ENCODE results near the gene GIGYF2. TPM values are rescaled to one million over a fixed set of nuclear protein-coding genes. Genes with fewer than 3 reads are reported as not detected.
A peak's percentile ranks its signal among the peaks of the same experiment; 100 is the strongest.

GIGYF2 gene
- polyA plus RNA-seq, 1 donor (not counting 4 experiments of a cell fraction or from before 2014, with no cell fraction given), result 35.5 TPM

DNA sequence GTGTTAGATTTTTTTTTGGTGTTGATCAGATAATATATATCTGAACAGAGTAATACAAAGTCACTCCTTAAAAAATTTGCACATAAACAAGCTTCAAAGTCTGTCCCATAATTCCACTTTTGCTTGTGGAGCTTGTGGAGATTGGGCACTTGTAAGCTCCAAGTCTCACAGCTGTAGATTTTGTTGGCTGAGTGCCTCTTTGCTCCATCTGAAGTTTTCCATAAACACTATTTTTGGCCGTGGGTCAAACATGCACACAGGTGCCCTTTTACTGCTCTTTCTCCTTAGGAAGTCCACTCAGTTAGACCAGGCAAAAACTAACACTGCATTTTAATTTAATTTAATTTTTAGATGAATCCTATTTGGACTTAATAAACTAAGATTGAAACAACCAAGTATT lies 82.8 kb downstream of the GIGYF2 start:
- Histone ChIP-seq H3K27ac (ENCODE audit: control insufficient read depth, insufficient read depth, low read length) (no peak overlapping the region), H3K4me3 (ENCODE audit: control insufficient read depth in 2 of 3, extremely low read depth in 1 of 3, insufficient read depth in 2 of 3, low read depth in 1 of 3, low read length in 3 of 3) (no peak overlapping the region), H3K79me2 (ENCODE audit: control insufficient read depth, insufficient read depth, low read length) (no peaks in the 10 kb centered on the region), H3K36me3 (ENCODE audit: control insufficient read depth in 2 of 2, extremely low read depth in 1 of 2, insufficient read depth in 2 of 2, low read length in 2 of 2) (peaks cover 1 to 29% of the 10 kb centered on the region in 2 experiments), H4K20me1 (ENCODE audit: control insufficient read depth, extremely low read depth, insufficient read depth, low read length) (no peaks in the 10 kb centered on the region), H3K27me3 (ENCODE audit: control insufficient read depth, extremely low read depth, insufficient read depth, low read length) (no peaks in the 10 kb centered on the region), H3K4me2 (ENCODE audit: control insufficient read depth, extremely low read depth, insufficient read depth, low read depth, low read length) (no peak overlapping the region), H3K9ac (ENCODE audit: control insufficient read depth, extremely low read depth, insufficient read depth, low read length) (no peak overlapping the region), H3K9me1 (ENCODE audit: control insufficient read depth, extremely low read depth, insufficient read depth, low read length) (no peaks in the 10 kb centered on the region), H3K9me3 (ENCODE audit: control insufficient read depth, low read depth, low read length) (no peaks in the 10 kb centered on the region), H2AFZ (ENCODE audit: control insufficient read depth, low read length) (no peak overlapping the region), H3K4me1 (ENCODE audit: control insufficient read depth, extremely low read depth, insufficient read depth, low read length) (no peaks in the 10 kb centered on the region)
- DNase-seq (ENCODE audit: low read depth, low spot score) (no peak), FAIRE-seq (no peak)
- TF ChIP-seq, protein P1, sequence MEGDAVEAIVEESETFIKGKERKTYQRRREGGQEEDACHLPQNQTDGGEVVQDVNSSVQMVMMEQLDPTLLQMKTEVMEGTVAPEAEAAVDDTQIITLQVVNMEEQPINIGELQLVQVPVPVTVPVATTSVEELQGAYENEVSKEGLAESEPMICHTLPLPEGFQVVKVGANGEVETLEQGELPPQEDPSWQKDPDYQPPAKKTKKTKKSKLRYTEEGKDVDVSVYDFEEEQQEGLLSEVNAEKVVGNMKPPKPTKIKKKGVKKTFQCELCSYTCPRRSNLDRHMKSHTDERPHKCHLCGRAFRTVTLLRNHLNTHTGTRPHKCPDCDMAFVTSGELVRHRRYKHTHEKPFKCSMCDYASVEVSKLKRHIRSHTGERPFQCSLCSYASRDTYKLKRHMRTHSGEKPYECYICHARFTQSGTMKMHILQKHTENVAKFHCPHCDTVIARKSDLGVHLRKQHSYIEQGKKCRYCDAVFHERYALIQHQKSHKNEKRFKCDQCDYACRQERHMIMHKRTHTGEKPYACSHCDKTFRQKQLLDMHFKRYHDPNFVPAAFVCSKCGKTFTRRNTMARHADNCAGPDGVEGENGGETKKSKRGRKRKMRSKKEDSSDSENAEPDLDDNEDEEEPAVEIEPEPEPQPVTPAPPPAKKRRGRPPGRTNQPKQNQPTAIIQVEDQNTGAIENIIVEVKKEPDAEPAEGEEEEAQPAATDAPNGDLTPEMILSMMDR (optimal IDR thresholded peaks at IDR 0.05 in 1 of 3, IDR thresholded peaks at IDR 0.05 in 1 of 3, conservative IDR thresholded peaks at IDR 0.05 in 1 of 3; ENCODE audit: extremely low read depth in 1 of 3, insufficient read depth in 2 of 3, low read length in 3 of 3), result no peak
- no peak for TF ChIP-seq EZH2 (IDR thresholded peaks at IDR 0.05; ENCODE audit: low read length)
- dilution Hi-C loops (cut with MboI; ENCODE audit: extremely low pct_ligation_motif_present, low sequenced_read_pairs), result no loop called here

DNA sequence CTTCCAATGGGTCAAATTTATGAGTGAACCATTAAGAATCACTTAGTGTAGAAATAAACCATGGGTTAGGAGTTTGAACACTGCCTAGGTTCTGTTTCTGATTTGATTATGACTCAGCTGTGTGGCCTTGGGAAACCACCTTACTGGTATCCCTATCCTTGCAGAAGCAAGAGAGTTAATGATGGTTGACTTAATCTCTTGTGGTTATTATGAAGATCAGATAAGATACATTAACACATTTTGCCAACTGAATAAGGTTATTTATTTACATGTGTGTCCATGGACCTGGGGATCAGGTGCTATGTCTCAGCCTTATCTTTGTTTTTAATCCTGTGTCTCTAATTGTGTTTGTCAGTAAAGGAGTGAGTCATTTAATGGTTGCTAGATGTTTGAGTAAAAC lies 84.6 kb downstream of the GIGYF2 start:
- no peak for TF ChIP-seq EZH2 (IDR thresholded peaks at IDR 0.05; ENCODE audit: low read length)
- TF ChIP-seq, protein P1 (optimal IDR thresholded peaks at IDR 0.05 in 1 of 3, IDR thresholded peaks at IDR 0.05 in 1 of 3, conservative IDR thresholded peaks at IDR 0.05 in 1 of 3; ENCODE audit: extremely low read depth in 1 of 3, insufficient read depth in 2 of 3, low read length in 3 of 3), result no peak
- Histone ChIP-seq H3K9ac (ENCODE audit: control insufficient read depth, extremely low read depth, insufficient read depth, low read length) (no peak overlapping the region), H3K36me3 (ENCODE audit: control insufficient read depth in 2 of 2, extremely low read depth in 1 of 2, insufficient read depth in 2 of 2, low read length in 2 of 2) (peaks cover 3 to 24% of the 10 kb centered on the region in 2 experiments), H3K4me1 (ENCODE audit: control insufficient read depth, extremely low read depth, insufficient read depth, low read length) (no peaks in the 10 kb centered on the region), H3K27ac (ENCODE audit: control insufficient read depth, insufficient read depth, low read length) (peak overlapping the region; percentile 29), H3K9me1 (ENCODE audit: control insufficient read depth, extremely low read depth, insufficient read depth, low read length) (no peaks in the 10 kb centered on the region), H3K4me3 (ENCODE audit: control insufficient read depth in 2 of 3, extremely low read depth in 1 of 3, insufficient read depth in 2 of 3, low read depth in 1 of 3, low read length in 3 of 3) (no peak overlapping the region), H3K27me3 (ENCODE audit: control insufficient read depth, extremely low read depth, insufficient read depth, low read length) (no peaks in the 10 kb centered on the region), H3K9me3 (ENCODE audit: control insufficient read depth, low read depth, low read length) (no peaks in the 10 kb centered on the region), H2AFZ (ENCODE audit: control insufficient read depth, low read length) (no peak overlapping the region), H4K20me1 (ENCODE audit: control insufficient read depth, extremely low read depth, insufficient read depth, low read length) (no peaks in the 10 kb centered on the region), H3K4me2 (ENCODE audit: control insufficient read depth, extremely low read depth, insufficient read depth, low read depth, low read length) (no peak overlapping the region), H3K79me2 (ENCODE audit: control insufficient read depth, insufficient read depth, low read length) (no peaks in the 10 kb centered on the region)
- dilution Hi-C loops (cut with MboI; ENCODE audit: extremely low pct_ligation_motif_present, low sequenced_read_pairs), result no loop called here
- peak; percentile 36 for FAIRE-seq
- no peak for DNase-seq (ENCODE audit: low read depth, low spot score)
